GM12874 (cell line): ENCODE results near the gene PDGFD.

Source experiments
- CTCF ChIP-seq: IDR thresholded peaks from 2 replicates; pipeline ENCODE4 v1.5.1; 2011; ENCODE audit warnings: low read depth, mild to moderate bottlenecking, control low read depth, low read length, moderate library complexity; ENCODE audit not compliant: insufficient read depth

Gene PDGFD

GRCh38 chr11:104124979-104125378 lies 39.0 kb downstream of the PDGFD start:
- TF ChIP-seq CTCF = no peak

GRCh38 chr11:104122836-104123235 lies 41.1 kb downstream of the PDGFD start:
- TF ChIP-seq CTCF = no peak

DNA sequence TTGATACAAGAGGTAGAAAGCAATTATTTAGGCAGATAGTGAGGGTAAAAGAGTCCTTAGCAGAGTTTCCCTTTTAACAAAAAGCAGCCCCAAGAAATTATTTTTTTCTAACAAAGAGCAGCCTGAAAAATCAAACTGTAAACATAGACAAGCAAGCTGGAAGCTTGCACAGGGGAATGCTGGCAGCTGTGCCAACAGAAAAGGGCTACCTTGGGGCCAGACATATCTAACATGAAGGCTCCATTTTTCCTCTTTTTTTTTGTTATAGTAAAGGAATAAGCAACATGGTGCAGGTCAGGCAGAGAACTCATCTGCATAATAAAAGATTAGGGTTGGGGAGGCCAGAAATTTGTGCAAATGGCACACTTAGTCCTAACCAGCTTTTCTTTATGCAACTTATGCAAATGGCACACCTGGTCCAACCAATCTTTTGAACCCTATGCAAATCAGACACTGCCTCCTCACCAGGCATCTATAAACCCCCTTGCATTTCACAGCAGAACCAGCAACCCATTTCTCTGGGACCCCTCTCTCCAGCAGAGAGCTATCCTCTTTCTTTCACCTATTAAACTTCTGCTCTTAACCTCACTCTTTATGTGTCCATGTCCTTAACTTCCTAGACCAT lies 41.8 kb downstream of the PDGFD start:
- no peak for TF ChIP-seq CTCF

DNA sequence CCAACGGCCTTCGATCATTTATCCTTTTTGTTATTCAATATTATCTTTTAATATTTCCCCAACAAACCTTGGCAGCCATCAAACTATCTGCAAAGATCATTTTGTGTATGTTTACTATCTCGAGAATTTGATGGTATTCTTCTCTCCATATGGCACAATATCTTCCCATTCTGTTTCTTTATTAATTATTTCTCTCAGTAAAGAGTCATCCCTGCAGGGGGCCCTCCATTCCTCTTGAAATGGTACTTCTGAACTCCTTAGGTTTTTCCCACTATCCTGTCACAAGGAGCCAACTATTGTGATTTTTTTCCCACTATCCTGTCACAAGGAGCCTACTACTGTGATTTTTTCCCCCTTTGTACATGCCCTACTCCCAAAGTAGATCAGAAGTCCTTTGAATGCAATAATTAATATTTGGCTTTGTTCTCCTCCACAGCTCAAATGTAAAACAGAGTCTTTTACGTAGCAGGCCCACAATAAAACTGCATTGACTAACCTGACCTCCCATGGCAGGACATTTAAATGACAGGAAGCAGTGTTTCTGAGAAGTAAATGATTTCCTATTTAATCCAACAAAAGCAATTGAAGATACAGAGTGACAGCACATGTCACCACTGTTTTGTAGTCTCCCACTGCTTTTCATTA lies 43.3 kb downstream of the PDGFD start:
- no peak for TF ChIP-seq CTCF

- no peak for TF ChIP-seq CTCF
Observed at GRCh38 chr11:104118105-104118744, 45.7 kb downstream of the PDGFD start.

DNA sequence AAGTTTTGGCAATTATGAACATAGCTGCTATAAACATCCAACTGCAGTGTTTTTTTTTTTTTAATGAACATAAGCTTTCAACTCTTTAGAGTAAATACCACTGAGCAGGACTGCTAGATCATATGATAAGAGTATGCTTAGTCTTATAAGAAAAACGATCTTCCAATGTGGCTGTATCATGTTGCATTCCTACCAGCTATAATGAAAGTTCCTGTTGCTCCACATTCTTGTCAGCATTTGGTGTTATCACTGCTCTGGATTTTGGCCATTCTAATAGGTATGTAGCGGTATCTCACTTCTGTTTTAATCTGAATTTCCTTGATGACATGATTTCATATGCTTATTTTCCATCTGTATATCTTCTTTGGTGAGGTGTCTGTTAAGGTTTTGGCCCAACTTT lies 50.4 kb downstream of the PDGFD start:
- TF ChIP-seq CTCF = no peak

DNA sequence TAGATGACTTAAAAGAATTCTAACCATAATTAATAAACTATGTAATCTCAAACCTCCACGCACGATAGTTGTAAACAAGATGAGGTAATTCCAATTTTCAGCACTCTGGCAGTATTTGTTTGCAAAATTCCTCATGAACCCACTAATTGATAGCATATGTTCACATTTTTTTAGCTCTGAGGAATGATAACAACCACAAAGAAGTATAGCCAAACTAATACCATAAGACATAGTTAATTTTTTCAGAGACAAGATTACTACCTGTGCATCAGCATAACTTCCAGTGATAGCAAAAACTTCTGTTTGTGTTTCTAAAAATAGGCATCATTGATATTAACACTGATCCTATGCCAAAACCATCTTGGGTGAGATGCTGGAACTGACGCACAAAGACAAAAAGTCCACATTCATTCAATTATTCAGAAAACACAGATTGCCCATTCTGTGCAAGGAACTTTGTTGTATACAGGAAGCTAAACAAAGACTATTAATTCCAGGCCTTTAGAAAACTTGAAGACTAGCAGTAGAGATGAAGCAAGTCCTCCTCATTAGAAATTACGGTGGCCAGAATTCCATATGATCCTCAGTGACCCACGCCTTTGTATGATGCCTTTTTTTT lies 57.7 kb downstream of the PDGFD start:
- TF ChIP-seq CTCF = no peak
